ENCODE data around the gene DOCK2. TPM values are rescaled to one million over a fixed set of nuclear protein-coding genes. Genes with fewer than 3 reads are reported as not detected.

DOCK2 gene
- total RNA-seq, 4 donors from 2014 or later: 3.1 to 3.9 (median 3.3) TPM

DNA sequence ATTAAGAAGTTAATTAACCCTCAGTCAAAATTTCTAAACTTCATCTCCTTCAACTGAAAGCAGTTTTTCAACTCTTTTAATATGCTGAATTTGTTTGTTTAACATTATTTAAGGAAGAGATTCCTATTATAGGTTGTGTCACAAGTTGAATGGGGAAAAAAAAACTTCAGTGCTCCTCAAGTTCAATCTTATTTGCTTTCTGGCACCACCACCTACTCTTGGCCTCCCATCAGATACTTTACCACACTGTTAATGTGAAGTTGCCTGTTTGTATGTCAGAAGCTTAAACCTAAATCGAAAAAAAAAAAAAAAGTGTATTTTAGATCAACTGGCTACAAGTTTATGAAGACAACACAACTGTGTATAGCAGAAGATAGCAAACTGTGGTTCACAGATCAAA lies 4.1 kb upstream of the DOCK2 start:
- H3K4me3 ChIP-seq (ENCODE audit: low read depth, poor library complexity, severe bottlenecking): no peak overlapping the region
- intact Hi-C loops (cut with DNase I; ENCODE audit: low total_unique reads): no loop called here
- no peak for TF ChIP-seq POLR2A (IDR thresholded peaks at IDR 0.05)
- TF ChIP-seq, protein P1, sequence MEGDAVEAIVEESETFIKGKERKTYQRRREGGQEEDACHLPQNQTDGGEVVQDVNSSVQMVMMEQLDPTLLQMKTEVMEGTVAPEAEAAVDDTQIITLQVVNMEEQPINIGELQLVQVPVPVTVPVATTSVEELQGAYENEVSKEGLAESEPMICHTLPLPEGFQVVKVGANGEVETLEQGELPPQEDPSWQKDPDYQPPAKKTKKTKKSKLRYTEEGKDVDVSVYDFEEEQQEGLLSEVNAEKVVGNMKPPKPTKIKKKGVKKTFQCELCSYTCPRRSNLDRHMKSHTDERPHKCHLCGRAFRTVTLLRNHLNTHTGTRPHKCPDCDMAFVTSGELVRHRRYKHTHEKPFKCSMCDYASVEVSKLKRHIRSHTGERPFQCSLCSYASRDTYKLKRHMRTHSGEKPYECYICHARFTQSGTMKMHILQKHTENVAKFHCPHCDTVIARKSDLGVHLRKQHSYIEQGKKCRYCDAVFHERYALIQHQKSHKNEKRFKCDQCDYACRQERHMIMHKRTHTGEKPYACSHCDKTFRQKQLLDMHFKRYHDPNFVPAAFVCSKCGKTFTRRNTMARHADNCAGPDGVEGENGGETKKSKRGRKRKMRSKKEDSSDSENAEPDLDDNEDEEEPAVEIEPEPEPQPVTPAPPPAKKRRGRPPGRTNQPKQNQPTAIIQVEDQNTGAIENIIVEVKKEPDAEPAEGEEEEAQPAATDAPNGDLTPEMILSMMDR (IDR thresholded peaks at IDR 0.05): no peak
- DNase-seq (ENCODE audit: low spot score in 2 of 2): no peak
- 71 to 84% methylated on average over 1 of the region's 1 CpG for WGBS, 2 donors

DNA sequence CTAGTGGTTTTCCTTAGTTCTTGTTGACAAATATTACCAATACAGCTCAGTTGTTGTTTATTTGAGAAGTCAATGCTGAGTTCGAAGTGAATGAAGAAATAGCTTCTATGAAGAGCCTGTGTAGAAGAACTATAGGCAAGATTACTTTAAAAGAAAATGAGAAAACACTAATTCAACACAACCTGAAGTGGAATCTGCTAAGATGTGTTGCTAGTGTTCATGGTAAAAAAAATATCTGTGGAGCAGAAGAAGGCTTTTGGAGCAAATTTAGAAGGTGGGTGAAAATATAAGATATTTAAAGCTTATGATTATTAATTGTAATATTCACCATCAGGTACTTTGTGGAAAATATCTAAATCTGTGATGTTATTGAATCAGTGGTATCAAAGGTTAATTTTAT lies 2.5 kb upstream of the DOCK2 start:
- DNase-seq (ENCODE audit: low spot score in 2 of 2): no peak
- intact Hi-C loops (cut with DNase I; ENCODE audit: low total_unique reads): no loop called here
- TF ChIP-seq, protein P1 (IDR thresholded peaks at IDR 0.05): no peak
- no peak for TF ChIP-seq POLR2A (IDR thresholded peaks at IDR 0.05)
- WGBS, 2 donors: 65 to 67% methylated on average over 1 of the region's 1 CpG
- H3K4me3 ChIP-seq (ENCODE audit: low read depth, poor library complexity, severe bottlenecking): no peak overlapping the region

- H3K4me3 ChIP-seq (ENCODE audit: low read depth, poor library complexity, severe bottlenecking): no peak overlapping the region
- DNase-seq (ENCODE audit: low spot score in 2 of 2): no peak
- intact Hi-C loops (cut with DNase I; ENCODE audit: low total_unique reads): no loop called here
- 50 to 82% methylated on average over 1 of the region's 1 CpG for WGBS, 2 donors
- TF ChIP-seq, protein P1 (IDR thresholded peaks at IDR 0.05): no peak
- no peak for TF ChIP-seq POLR2A (IDR thresholded peaks at IDR 0.05)
Observed at GRCh38 chr5:169635936-169636335, 1.1 kb upstream of the DOCK2 start.

DNA sequence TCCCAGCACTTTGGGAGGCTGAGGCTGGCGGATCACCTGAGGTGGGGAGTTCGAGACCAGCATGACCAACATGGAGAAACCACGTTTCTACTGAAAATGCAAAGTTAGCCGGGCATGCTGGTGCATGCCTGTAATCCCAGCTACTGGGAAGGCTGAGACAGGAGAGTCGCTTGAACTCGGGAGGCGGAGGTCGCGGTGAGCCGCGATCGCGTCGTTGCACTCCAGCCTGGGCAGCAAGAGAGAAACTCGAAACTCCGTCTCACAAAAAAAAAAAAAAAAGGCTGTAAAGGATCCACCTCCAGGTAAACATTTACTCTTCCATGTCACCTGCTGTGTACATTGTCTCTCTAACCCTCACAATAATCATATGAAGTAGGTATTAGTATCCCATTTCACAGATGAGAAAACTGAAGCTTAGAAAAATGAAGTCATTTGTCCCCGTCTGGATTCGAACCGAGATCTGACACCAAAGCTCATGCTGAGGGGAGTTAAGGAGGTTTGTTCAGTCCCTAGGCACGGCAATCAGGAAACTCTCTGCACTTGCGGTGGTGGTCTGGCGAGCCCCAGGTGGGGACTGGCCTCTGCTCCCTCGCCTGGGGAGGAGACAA lies 494 bp upstream of the DOCK2 start:
- TF ChIP-seq, protein P1 (IDR thresholded peaks at IDR 0.05): no peak
- TF ChIP-seq POLR2A (IDR thresholded peaks at IDR 0.05): no peak
- no peak overlapping the region for H3K4me3 ChIP-seq (ENCODE audit: low read depth, poor library complexity, severe bottlenecking)
- WGBS, 2 donors: 48 to 52% methylated on average over 23 of the region's 23 CpGs
- intact Hi-C loops (cut with DNase I; ENCODE audit: low total_unique reads): no loop called here
- no peak for DNase-seq (ENCODE audit: low spot score in 2 of 2)

- intact Hi-C loops (cut with DNase I; ENCODE audit: low total_unique reads): no loop called here
- WGBS, 2 donors: 21 to 22% methylated on average over 10 to 18 of the region's 18 CpGs
- TF ChIP-seq, protein P1 (IDR thresholded peaks at IDR 0.05): no peak
- TF ChIP-seq POLR2A (IDR thresholded peaks at IDR 0.05): no peak
- DNase-seq (ENCODE audit: low spot score in 2 of 2): no peak
- peak overlapping the region; percentile 17 for H3K4me3 ChIP-seq (ENCODE audit: low read depth, poor library complexity, severe bottlenecking)
Observed at GRCh38 chr5:169637549-169638121, 560 bp downstream of the DOCK2 start.

DNA sequence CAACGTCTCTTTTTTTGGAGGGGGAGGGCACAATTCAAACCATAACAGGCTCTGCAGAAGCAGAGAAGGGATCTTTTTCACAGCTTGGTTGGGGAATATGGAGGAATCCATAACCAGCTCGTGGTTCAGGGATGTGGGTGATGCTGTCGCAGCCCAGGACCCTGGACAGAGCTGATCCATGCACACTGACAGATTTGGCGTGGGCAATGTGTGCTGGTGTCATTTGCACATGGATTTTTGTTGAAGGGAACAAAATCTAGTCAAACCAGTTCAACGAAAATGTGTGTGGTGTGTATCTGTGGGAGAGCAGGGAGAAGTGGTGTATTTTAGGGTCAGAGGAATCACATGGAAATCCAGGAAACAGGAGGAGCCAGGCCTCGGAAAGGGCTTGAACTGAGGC lies 4.2 kb downstream of the DOCK2 start:
- TF ChIP-seq, protein P1 (IDR thresholded peaks at IDR 0.05): no peak
- no peak for TF ChIP-seq POLR2A (IDR thresholded peaks at IDR 0.05)
- DNase-seq (ENCODE audit: low spot score in 2 of 2): no peak
- H3K4me3 ChIP-seq (ENCODE audit: low read depth, poor library complexity, severe bottlenecking): no peak overlapping the region
- intact Hi-C loops (cut with DNase I; ENCODE audit: low total_unique reads): no loop called here
- WGBS, 2 donors: 16 to 17% methylated on average over 6 of the region's 6 CpGs

Measured in lower leg skin (tissue), 4 donors.